Measurements from ENCODE around the gene SRRM1. TPM values are rescaled to one million over a fixed set of nuclear protein-coding genes. Genes with fewer than 3 reads are reported as not detected.

SRRM1 gene
- total RNA-seq, 1 donor: 74.3 TPM

- no peak overlapping the region for H3K4me3 ChIP-seq (ENCODE audit: low read depth, low read length)
- no peak for DNase-seq (ENCODE audit: low read depth)
- TF ChIP-seq CTCF (IDR thresholded peaks at IDR 0.05; ENCODE audit: insufficient read depth, low read length): no peak
These were observed 20.9 kb upstream of the SRRM1 start for GRCh38 chr1:24622218-24622617.

GRCh38 chr1:24632832-24633175, 10.3 kb upstream of the SRRM1 start:
- DNase-seq (ENCODE audit: low read depth): no peak
- no peak overlapping the region for H3K4me3 ChIP-seq (ENCODE audit: low read depth, low read length)
- TF ChIP-seq CTCF (IDR thresholded peaks at IDR 0.05; ENCODE audit: insufficient read depth, low read length): no peak

- TF ChIP-seq CTCF (IDR thresholded peaks at IDR 0.05; ENCODE audit: insufficient read depth, low read length): peak; percentile 70
- peak; percentile 86 for DNase-seq (ENCODE audit: low read depth)
These were observed 7.8 kb upstream of the SRRM1 start for GRCh38 chr1:24635195-24635843.

GRCh38 chr1:24636661-24637357, 6.3 kb upstream of the SRRM1 start:
- peak; percentile 25 for DNase-seq (ENCODE audit: low read depth)
- TF ChIP-seq CTCF (IDR thresholded peaks at IDR 0.05; ENCODE audit: insufficient read depth, low read length): no peak
- H3K4me3 ChIP-seq (ENCODE audit: low read depth, low read length): no peak overlapping the region

More at GRCh38 chr1:24635195-24635843, 7.8 kb upstream of the SRRM1 start:
- H3K4me3 ChIP-seq (ENCODE audit: low read depth, low read length): no peak overlapping the region

GRCh38 chr1:24639094-24639493, 4.0 kb upstream of the SRRM1 start:
- no peak for TF ChIP-seq CTCF (IDR thresholded peaks at IDR 0.05; ENCODE audit: insufficient read depth, low read length)
- no peak for DNase-seq (ENCODE audit: low read depth)
- no peak overlapping the region for H3K4me3 ChIP-seq (ENCODE audit: low read depth, low read length)

GRCh38 chr1:24639881-24640280, 3.2 kb upstream of the SRRM1 start:
- TF ChIP-seq CTCF (IDR thresholded peaks at IDR 0.05; ENCODE audit: insufficient read depth, low read length): no peak
- no peak overlapping the region for H3K4me3 ChIP-seq (ENCODE audit: low read depth, low read length)
- no peak for DNase-seq (ENCODE audit: low read depth)
